HG03097 (cell line): ENCODE results near the gene PPP1R14B.

Experiments used
- ATAC-seq: cut with Tn5 transposase; IDR thresholded peaks from one replicate; pipeline ENCODE4 v1.9.1; 2021; ENCODE audit not compliant: unreplicated experiment, low FRiP score

PPP1R14B gene

GRCh38 chr11:64262271-64263002 is 15.7 kb upstream of the PPP1R14B start:
- no peak for ATAC-seq

DNA sequence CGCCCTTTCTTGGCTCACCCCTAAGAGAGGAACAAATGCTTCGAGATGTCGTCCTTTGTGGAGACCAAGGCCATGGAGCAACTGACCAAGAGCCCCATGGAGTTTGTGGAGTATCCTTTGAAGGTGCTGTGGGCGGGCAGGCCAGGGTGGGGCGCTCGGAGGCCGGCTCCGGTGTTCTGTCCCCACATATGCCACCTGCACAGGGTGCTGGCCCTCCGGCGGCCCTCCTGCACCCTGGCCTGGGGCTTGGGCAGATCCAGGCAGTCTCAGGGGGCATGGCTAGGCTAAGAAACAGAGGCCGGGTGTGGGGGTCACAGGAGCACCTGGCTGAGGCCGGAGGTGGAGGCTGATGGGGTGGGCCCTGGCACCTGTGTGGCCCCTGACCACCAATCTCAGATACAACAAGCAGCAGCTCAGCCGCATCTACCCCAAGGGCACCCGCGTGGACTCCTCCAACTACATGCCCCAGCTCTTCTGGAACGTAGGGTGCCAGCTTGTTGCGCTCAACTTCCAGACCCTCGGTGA is 14.9 kb upstream of the PPP1R14B start:
- ATAC-seq, result no peak

DNA sequence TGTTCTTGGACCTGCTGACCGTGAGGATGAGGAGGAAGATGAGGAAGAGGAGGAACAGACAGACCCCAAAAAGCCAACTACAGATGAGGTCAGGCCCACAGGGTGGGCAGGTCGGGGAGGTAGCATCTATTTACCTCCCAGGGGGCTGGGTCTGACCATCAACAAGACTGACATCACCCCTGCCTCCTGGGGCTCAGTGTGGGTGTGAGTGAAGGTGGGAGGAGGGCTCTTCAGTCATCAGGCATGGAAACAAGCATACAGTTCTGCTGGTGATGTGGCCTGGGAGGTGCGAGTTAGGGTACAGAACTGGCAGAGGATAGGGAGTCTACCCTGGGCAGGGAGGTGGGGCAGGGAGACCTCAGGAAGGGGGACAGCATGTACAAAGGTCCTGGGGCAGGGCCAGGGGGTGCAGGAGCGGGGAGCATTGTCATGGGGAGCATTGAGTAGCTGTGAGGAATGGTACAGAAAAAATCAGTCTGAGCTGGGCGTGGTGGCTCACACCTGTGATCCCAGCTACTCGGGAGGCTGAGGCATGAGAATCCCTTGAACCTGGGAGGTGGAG is 13.5 kb upstream of the PPP1R14B start:
- ATAC-seq, result no peak

- ATAC-seq, result no peak
These were observed 12.9 kb upstream of the PPP1R14B start for GRCh38 chr11:64259533-64260067.

- ATAC-seq, result no peak
These were observed 12.3 kb upstream of the PPP1R14B start for GRCh38 chr11:64258946-64259532.

DNA sequence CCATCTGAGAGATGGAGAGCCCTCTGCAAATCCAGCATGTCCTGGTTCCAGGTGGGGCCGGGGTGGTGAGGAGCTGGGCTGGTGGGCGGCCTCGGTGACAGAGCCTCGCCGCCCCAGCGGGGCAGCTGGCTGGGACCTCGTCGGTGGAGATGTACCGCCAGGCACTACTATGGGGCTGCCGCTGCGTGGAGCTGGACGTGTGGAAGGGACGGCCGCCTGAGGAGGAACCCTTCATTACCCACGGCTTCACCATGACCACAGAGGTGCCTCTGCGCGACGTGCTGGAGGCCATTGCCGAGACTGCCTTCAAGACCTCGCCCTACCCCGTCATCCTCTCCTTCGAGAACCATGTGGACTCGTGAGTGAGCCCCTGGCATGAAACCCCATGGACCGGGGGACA is 11.6 kb upstream of the PPP1R14B start:
- ATAC-seq, result no peak

GRCh38 chr11:64256300-64256699 is 9.6 kb upstream of the PPP1R14B start:
- ATAC-seq, result no peak

GRCh38 chr11:64255135-64256128 is 8.7 kb upstream of the PPP1R14B start:
- ATAC-seq, result no peak

- ATAC-seq, result no peak
These were observed 7.6 kb upstream of the PPP1R14B start for GRCh38 chr11:64254326-64254725.

DNA sequence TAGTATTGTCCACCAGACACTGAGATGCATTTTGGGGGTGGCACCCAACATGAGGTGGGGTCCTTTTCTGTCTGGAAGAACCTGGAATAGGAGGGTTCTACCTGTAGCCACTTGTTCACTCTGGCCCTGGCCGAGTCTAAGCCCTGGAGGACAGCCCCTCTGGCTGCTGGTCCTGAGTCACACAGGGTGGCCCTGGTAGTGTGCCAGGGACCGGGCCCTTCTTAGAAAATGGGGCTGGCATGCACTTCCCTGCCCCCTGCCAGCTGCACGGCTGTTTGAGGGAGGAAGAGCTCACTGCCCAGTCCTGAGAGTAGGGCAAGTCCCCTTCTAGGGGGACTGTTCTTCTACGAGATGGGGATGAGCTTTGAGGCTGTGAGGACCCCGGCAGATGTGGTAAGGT is 6.7 kb upstream of the PPP1R14B start:
- ATAC-seq, result no peak

- no peak for ATAC-seq
These were observed 6.3 kb upstream of the PPP1R14B start for GRCh38 chr11:64253043-64253442.

- ATAC-seq, result no peak
These were observed 5.5 kb upstream of the PPP1R14B start for GRCh38 chr11:64252003-64252872.

DNA sequence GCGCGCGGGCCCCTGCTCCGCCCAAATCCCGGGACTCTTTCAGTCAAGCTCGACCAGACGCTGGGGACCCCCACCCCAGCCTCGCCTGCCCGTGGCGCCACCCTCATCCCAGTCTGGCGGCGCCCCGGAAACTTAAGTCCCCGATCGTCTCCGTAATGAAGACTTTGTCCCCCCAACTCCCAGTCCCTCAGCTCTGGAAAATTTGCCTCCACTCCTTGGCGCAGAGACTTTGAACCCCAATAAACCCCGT is 4.9 kb upstream of the PPP1R14B start:
- no peak for ATAC-seq

GRCh38 chr11:64251016-64251752 is 4.4 kb upstream of the PPP1R14B start, which contains the start of gene PLCB3:
Gene PLCB3, plus strand, starts transcription at chr11:64251530. Its CDS starts 120 bp downstream, at chr11:64251650.
- no peak for ATAC-seq

- no peak for ATAC-seq
These were observed 3.8 kb upstream of the PPP1R14B start for GRCh38 chr11:64250415-64251015.

DNA sequence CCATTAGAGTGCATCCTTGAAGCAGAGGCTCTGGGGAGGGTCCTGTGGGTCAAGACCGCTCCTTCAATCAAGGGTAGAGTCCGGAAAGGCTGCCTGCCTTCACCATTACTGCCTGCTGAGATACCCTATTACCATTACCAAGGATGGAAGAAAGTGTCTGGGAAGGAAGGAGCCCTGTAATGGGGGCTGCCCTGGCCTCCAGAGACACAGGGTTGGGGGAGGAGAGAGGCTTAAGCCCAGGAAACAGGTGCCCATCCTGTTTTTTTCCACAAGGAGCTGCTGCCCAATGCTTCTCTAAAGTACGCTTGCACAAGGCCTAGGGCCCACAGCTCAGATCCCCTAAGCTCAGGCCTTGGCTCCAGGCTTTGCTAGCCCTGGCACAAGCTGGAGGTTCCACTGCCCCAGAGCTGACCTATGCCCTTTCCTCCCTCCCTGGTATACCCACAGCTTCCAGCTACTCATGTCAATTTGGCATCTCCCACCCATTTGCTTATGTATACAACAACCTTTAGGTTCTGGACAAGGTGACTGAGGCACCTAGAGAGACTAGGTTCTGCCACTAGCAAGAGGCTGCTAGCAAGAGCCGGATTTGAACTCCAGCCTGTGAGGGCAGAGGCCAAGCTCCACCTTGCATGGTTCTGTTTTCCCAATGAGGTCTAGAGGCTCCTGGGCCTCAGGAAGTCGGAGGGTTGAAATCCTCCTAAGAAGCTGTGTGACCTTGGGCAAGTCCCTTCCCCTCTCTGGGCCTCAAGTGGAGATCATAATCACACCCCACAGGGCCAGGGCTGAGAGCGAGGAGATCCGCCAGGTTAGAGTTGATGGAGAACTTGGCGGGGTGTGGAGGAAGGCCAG is 3.0 kb upstream of the PPP1R14B start:
- ATAC-seq, result no peak

- ATAC-seq, result no peak
These were observed 2.3 kb upstream of the PPP1R14B start for GRCh38 chr11:64249038-64249437.

DNA sequence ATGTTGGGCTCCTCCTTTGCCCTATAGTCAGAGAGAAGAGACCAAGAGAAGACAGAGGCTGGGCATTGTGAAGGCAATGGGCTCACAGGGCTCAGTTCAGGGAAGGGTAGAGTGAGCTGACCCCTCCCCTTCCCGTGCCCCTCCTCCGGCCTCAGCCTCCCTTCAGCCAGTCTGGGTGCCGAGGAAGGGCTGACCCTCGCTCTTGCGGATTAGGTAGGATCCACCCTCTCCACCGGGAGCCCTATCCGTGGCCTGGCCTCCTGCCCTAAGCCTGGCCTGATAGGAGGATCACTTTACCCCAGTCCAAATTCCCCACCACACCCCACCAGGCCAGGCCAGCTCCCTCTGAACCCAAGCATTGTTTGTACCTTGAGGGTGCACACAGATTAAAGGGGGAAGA is 1.8 kb upstream of the PPP1R14B start:
- ATAC-seq, result no peak
